HepG2 (cell line): ENCODE results near the gene SGMS1.

Experiments
- ERF ChIP-seq: IDR thresholded peaks from 2 replicates; pipeline ENCODE4 v1.6.1; 2018; ENCODE audit warnings: missing biosample characterization, missing genetic modification reagents
- MXI1 ChIP-seq: IDR thresholded peaks from 3 replicates; pipeline ENCODE4 v1.6.1; 2012; ENCODE audit warnings: low read depth, low read length, inconsistent platforms, borderline replicate concordance
- NR2C2 ChIP-seq: sonication (generic); formaldehyde crosslinking; IDR thresholded peaks from 2 replicates; pipeline ENCODE4 v1.4.0; 2020; ENCODE audit warnings: missing genetic modification reagents, mild to moderate bottlenecking, moderate library complexity, borderline replicate concordance
- RXRB ChIP-seq: IDR thresholded peaks from 2 replicates; pipeline ENCODE4 v1.6.1; 2016; ENCODE audit warnings: borderline replicate concordance, missing genetic modification reagents, missing compliant biosample characterization
- SMC3 ChIP-seq: IDR thresholded peaks from 2 replicates; pipeline ENCODE4 v1.6.1; 2011; ENCODE audit warnings: low read length, improper control_type of control experiment
- YY1 ChIP-seq: IDR thresholded peaks from 2 replicates; pipeline ENCODE4 v1.6.1; 2011; ENCODE audit warnings: low read length, low read depth, moderate library complexity, mild to moderate bottlenecking; ENCODE audit not compliant: insufficient read depth, insufficient replicate concordance
- ZFP36 ChIP-seq: fragments of 150-350 bp; IDR thresholded peaks from 2 replicates; pipeline ENCODE4 v1.6.1; 2018; ENCODE audit warnings: borderline replicate concordance, low read length, low read depth; ENCODE audit not compliant: partially characterized antibody
- TF ChIP-seq, protein P1 (sequence below): sonication (generic); formaldehyde crosslinking; IDR thresholded peaks from 2 replicates; pipeline ENCODE4 v1.5.0; 2020; ENCODE audit warnings: mild to moderate bottlenecking, missing genetic modification reagents, moderate library complexity
- TF ChIP-seq, protein P2 (sequence below): sonication (generic); formaldehyde crosslinking; IDR thresholded peaks from 2 replicates; pipeline ENCODE4 v1.4.0; 2020; ENCODE audit warnings: missing genetic modification reagents

DNA sequence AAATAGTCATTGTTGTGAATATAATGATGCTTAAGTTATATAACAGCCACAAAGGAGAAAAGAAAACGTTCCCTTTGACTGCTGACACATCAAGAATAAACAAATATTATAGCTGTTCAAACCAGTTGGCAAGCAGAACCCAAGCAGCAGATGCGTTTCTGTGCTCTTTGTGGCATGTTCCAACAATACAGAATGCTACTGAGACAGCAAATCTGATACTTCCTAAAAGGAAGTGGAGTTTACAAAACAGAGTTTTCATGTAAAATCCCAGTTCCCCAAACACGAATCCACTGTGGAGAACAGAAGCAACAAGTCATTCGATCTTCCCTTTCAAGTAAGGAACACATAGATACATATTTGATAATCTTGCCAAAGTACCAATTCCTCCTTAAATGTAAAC is 201.5 kb downstream of the SGMS1 start:
- TF ChIP-seq YY1 (no peak), RXRB (CRISPR knock-in tag) (no peak), ZFP36 (no peak), SMC3 (no peak), ERF (CRISPR knock-in tag) (no peak), NR2C2 (CRISPR knock-in tag) (no peak), MXI1 (no peak)
- TF ChIP-seq, protein P1, sequence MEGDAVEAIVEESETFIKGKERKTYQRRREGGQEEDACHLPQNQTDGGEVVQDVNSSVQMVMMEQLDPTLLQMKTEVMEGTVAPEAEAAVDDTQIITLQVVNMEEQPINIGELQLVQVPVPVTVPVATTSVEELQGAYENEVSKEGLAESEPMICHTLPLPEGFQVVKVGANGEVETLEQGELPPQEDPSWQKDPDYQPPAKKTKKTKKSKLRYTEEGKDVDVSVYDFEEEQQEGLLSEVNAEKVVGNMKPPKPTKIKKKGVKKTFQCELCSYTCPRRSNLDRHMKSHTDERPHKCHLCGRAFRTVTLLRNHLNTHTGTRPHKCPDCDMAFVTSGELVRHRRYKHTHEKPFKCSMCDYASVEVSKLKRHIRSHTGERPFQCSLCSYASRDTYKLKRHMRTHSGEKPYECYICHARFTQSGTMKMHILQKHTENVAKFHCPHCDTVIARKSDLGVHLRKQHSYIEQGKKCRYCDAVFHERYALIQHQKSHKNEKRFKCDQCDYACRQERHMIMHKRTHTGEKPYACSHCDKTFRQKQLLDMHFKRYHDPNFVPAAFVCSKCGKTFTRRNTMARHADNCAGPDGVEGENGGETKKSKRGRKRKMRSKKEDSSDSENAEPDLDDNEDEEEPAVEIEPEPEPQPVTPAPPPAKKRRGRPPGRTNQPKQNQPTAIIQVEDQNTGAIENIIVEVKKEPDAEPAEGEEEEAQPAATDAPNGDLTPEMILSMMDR, result no peak
- TF ChIP-seq, protein P2, sequence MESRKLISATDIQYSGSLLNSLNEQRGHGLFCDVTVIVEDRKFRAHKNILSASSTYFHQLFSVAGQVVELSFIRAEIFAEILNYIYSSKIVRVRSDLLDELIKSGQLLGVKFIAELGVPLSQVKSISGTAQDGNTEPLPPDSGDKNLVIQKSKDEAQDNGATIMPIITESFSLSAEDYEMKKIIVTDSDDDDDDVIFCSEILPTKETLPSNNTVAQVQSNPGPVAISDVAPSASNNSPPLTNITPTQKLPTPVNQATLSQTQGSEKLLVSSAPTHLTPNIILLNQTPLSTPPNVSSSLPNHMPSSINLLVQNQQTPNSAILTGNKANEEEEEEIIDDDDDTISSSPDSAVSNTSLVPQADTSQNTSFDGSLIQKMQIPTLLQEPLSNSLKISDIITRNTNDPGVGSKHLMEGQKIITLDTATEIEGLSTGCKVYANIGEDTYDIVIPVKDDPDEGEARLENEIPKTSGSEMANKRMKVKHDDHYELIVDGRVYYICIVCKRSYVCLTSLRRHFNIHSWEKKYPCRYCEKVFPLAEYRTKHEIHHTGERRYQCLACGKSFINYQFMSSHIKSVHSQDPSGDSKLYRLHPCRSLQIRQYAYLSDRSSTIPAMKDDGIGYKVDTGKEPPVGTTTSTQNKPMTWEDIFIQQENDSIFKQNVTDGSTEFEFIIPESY (CRISPR knock-in tag), result no peak
